GM19468 (cell line): ENCODE measurements around the gene WNK4.
A peak's percentile ranks its signal among the peaks of the same experiment; 100 is the strongest.
"Not testable (repeated sequence)": the region's sequence is repeated elsewhere in the genome, so short reads cannot be mapped to it uniquely, and the experiment has no call there.

Experiments
- ATAC-seq: cut with Tn5 transposase; IDR thresholded peaks from one replicate; pipeline ENCODE4 v1.9.1; 2021; ENCODE audit warnings: mild to moderate bottlenecking, moderate library complexity, moderate number of reproducible peaks; ENCODE audit not compliant: unreplicated experiment; ENCODE audit errors: extremely low read depth

WNK4 gene

GRCh38 chr17:42768006-42768405, 12.4 kb upstream of the WNK4 start:
- ATAC-seq: not testable (repeated sequence)

GRCh38 chr17:42769964-42770363, 10.4 kb upstream of the WNK4 start:
- ATAC-seq: not testable (repeated sequence)

- no peak for ATAC-seq
Observed at GRCh38 chr17:42772945-42773289, 7.5 kb upstream of the WNK4 start.

- ATAC-seq: peak; percentile 61
Observed at GRCh38 chr17:42773290-42774035, 6.9 kb upstream of the WNK4 start, which contains the start of gene VPS25. Gene VPS25 (plus strand): TSS chr17:42773449. CDS start chr17:42773476, 27 bp downstream.

- ATAC-seq: no peak
Observed at GRCh38 chr17:42774066-42774745, 6.2 kb upstream of the WNK4 start.

GRCh38 chr17:42775534-42776098, 4.8 kb upstream of the WNK4 start:
- no peak for ATAC-seq

- ATAC-seq: no peak
Observed at GRCh38 chr17:42778570-42778969, 1.8 kb upstream of the WNK4 start.

GRCh38 chr17:42779304-42779935, 990 bp upstream of the WNK4 start:
- no peak for ATAC-seq

- no peak for ATAC-seq
Observed at GRCh38 chr17:42780851-42781638, 635 bp downstream of the WNK4 start.

- no peak for ATAC-seq
Observed at GRCh38 chr17:42781639-42782165, 1.3 kb downstream of the WNK4 start.

- no peak for ATAC-seq
Observed at GRCh38 chr17:42782166-42783061, 2.0 kb downstream of the WNK4 start.

- no peak for ATAC-seq
Observed at GRCh38 chr17:42783062-42783790, 2.8 kb downstream of the WNK4 start.

GRCh38 chr17:42783791-42784138, 3.4 kb downstream of the WNK4 start:
- ATAC-seq: no peak

GRCh38 chr17:42784409-42784808, 4.0 kb downstream of the WNK4 start:
- no peak for ATAC-seq

GRCh38 chr17:42784811-42785592, 4.6 kb downstream of the WNK4 start:
- no peak for ATAC-seq

- no peak for ATAC-seq
Observed at GRCh38 chr17:42787266-42787665, 6.9 kb downstream of the WNK4 start.

GRCh38 chr17:42791948-42792347, 11.5 kb downstream of the WNK4 start:
- ATAC-seq: no peak

GRCh38 chr17:42792545-42792944, 12.1 kb downstream of the WNK4 start:
- ATAC-seq: no peak
